ENCODE measurements around the gene FBXO15.
A peak's percentile ranks its signal among the peaks of the same experiment; 100 is the strongest.

Gene FBXO15

GRCh38 chr18:74137920-74138538 lies 9.6 kb downstream of the FBXO15 start:
- TF ChIP-seq CTCF (conservative IDR thresholded peaks at IDR 0.05; ENCODE audit: low read length): no peak
- no peak overlapping the region for H3K4me3 ChIP-seq (ENCODE audit: low read length)
- DNase-seq (ENCODE audit: low read depth): no peak

GRCh38 chr18:74132201-74132600 lies 15.4 kb downstream of the FBXO15 start:
- no peak overlapping the region for H3K4me3 ChIP-seq (ENCODE audit: low read length)
- DNase-seq (ENCODE audit: low read depth): no peak
- no peak for TF ChIP-seq CTCF (conservative IDR thresholded peaks at IDR 0.05; ENCODE audit: low read length)

GRCh38 chr18:74131124-74131523 lies 16.5 kb downstream of the FBXO15 start:
- no peak for TF ChIP-seq CTCF (conservative IDR thresholded peaks at IDR 0.05; ENCODE audit: low read length)
- no peak overlapping the region for H3K4me3 ChIP-seq (ENCODE audit: low read length)
- no peak for DNase-seq (ENCODE audit: low read depth)

- no peak for DNase-seq (ENCODE audit: low read depth)
- TF ChIP-seq CTCF (conservative IDR thresholded peaks at IDR 0.05; ENCODE audit: low read length): no peak
- no peak overlapping the region for H3K4me3 ChIP-seq (ENCODE audit: low read length)
These were observed 19.5 kb downstream of the FBXO15 start for GRCh38 chr18:74128159-74128558.

- no peak for DNase-seq (ENCODE audit: low read depth)
- H3K4me3 ChIP-seq (ENCODE audit: low read length): no peak overlapping the region
- TF ChIP-seq CTCF (conservative IDR thresholded peaks at IDR 0.05; ENCODE audit: low read length): no peak
These were observed 20.7 kb downstream of the FBXO15 start for GRCh38 chr18:74126684-74127655.

- no peak overlapping the region for H3K4me3 ChIP-seq (ENCODE audit: low read length)
- peak; percentile 52 for DNase-seq (ENCODE audit: low read depth)
- TF ChIP-seq CTCF (conservative IDR thresholded peaks at IDR 0.05; ENCODE audit: low read length): no peak
These were observed 23.0 kb downstream of the FBXO15 start for GRCh38 chr18:74124642-74125041.

GRCh38 chr18:74123200-74123599 lies 24.4 kb downstream of the FBXO15 start:
- no peak overlapping the region for H3K4me3 ChIP-seq (ENCODE audit: low read length)
- no peak for TF ChIP-seq CTCF (conservative IDR thresholded peaks at IDR 0.05; ENCODE audit: low read length)
- DNase-seq (ENCODE audit: low read depth): no peak
